LNCAP (cell line): ENCODE measurements around the gene CSMD2.

ENCODE experiments used
- CTCF ChIP-seq: fragments of 450-650 bp; IDR thresholded peaks from 2 replicates; pipeline ENCODE4 v1.5.1; 2017; ENCODE audit warnings: mild to moderate bottlenecking

The CSMD2 gene

GRCh38 chr1:33633019-33633801, 531.8 kb downstream of the CSMD2 start:
- peak; percentile 100 for TF ChIP-seq CTCF

GRCh38 chr1:33630686-33631085, 534.3 kb downstream of the CSMD2 start:
- TF ChIP-seq CTCF: no peak

- no peak for TF ChIP-seq CTCF
Observed at GRCh38 chr1:33626801-33627200, 538.2 kb downstream of the CSMD2 start.

GRCh38 chr1:33624991-33625870, 539.8 kb downstream of the CSMD2 start:
- TF ChIP-seq CTCF: peak; percentile 50

GRCh38 chr1:33624261-33624990, 540.6 kb downstream of the CSMD2 start:
- no peak for TF ChIP-seq CTCF

GRCh38 chr1:33623811-33624210, 541.2 kb downstream of the CSMD2 start:
- TF ChIP-seq CTCF: no peak

GRCh38 chr1:33622757-33623156, 542.3 kb downstream of the CSMD2 start:
- no peak for TF ChIP-seq CTCF
